Keratinocyte (primary cell): ENCODE measurements around the gene CYP26C1. TPM values are rescaled to one million over a fixed set of nuclear protein-coding genes. Genes with fewer than 3 reads are reported as not detected.

Source experiments
- DNase-seq: peaks from one replicate; pipeline ENCODE4 v3.0.0-alpha.2; 2011; ENCODE audit warnings: low read depth, missing footprints, low spot score
- FAIRE-seq: peaks from 2 replicates; lab custom pipeline; 2011; peaks lifted over from hg19 to GRCh38; lab: Jason Lieb, UNC
- H2AFZ ChIP-seq: 2 replicates; pipeline ENCODE4 v1.6.0; 2012; ENCODE audit warnings: low read length, control low read depth, inconsistent platforms; ENCODE audit not compliant: control insufficient read depth
- H3K27ac ChIP-seq: 2 replicates; pipeline ENCODE4 v1.5.1; 2011; ENCODE audit warnings: low read length; ENCODE audit not compliant: control insufficient read depth, insufficient read depth
- H3K27me3 ChIP-seq: 3 replicates; pipeline ENCODE4 v1.6.0; 2011; ENCODE audit warnings: low read length; ENCODE audit not compliant: control insufficient read depth, insufficient read depth; ENCODE audit errors: extremely low read depth
- H3K36me3 ChIP-seq, 2 experiments: 2 replicates in 1 of 2; 3 replicates in 1 of 2; pipeline ENCODE4 v1.5.1; 2011; ENCODE audit warnings: low read length in 2 of 2, mild to moderate bottlenecking in 1 of 2; ENCODE audit not compliant: control insufficient read depth in 2 of 2, insufficient read depth in 2 of 2; ENCODE audit errors: extremely low read depth in 1 of 2
- H3K4me1 ChIP-seq: 3 replicates; pipeline ENCODE4 v1.5.1; 2011; ENCODE audit warnings: low read length; ENCODE audit not compliant: control insufficient read depth, insufficient read depth; ENCODE audit errors: extremely low read depth
- H3K4me2 ChIP-seq: 3 replicates; pipeline ENCODE4 v1.6.0; 2011; ENCODE audit warnings: low read depth, low read length; ENCODE audit not compliant: control insufficient read depth, insufficient read depth; ENCODE audit errors: extremely low read depth
- H3K4me3 ChIP-seq, 3 experiments: fragments of 200-600 bp in 1 of 3; sonication (generic) in 1 of 3; 2 replicates in 2 of 3; 3 replicates in 1 of 3; pipeline ENCODE4 v1.5.1; 2011 to 2016; ENCODE audit warnings: low read length in 3 of 3, mild to moderate bottlenecking in 3 of 3, control low read depth in 2 of 3, inconsistent platforms in 1 of 3, low read depth in 1 of 3, mixed read lengths in 1 of 3, mixed run types in 1 of 3, moderate library complexity in 1 of 3; ENCODE audit not compliant: control insufficient read depth in 2 of 3, insufficient read depth in 2 of 3; ENCODE audit errors: extremely low read depth in 1 of 3
- H3K79me2 ChIP-seq: 2 replicates; pipeline ENCODE4 v1.6.0; 2012; ENCODE audit warnings: low read length; ENCODE audit not compliant: control insufficient read depth, insufficient read depth
- H3K9ac ChIP-seq: 3 replicates; pipeline ENCODE4 v1.6.0; 2011; ENCODE audit warnings: low read length; ENCODE audit not compliant: control insufficient read depth, insufficient read depth; ENCODE audit errors: extremely low read depth
- H3K9me1 ChIP-seq: 3 replicates; pipeline ENCODE4 v1.6.0; 2011; ENCODE audit warnings: low read length; ENCODE audit not compliant: control insufficient read depth, insufficient read depth; ENCODE audit errors: extremely low read depth
- H3K9me3 ChIP-seq: 2 replicates; pipeline ENCODE4 v1.5.1; 2012; ENCODE audit warnings: low read depth, low read length; ENCODE audit not compliant: control insufficient read depth
- H4K20me1 ChIP-seq: 3 replicates; pipeline ENCODE4 v1.6.0; 2011; ENCODE audit warnings: low read length; ENCODE audit not compliant: control insufficient read depth, insufficient read depth; ENCODE audit errors: extremely low read depth
- EZH2 ChIP-seq: IDR thresholded peaks from one replicate; pipeline ENCODE4 v1.6.1; 2012; ENCODE audit warnings: inconsistent platforms, mild to moderate bottlenecking, low read length, moderate library complexity
- dilution Hi-C: fragments of 300-500 bp; cut with MboI; formaldehyde crosslinking; loops from one replicate; pipeline ENCODE4 v1.7.0; 2020; ENCODE audit warnings: low sequenced_read_pairs; ENCODE audit not compliant: extremely low pct_ligation_motif_present
- polyA plus RNA-seq, 5 experiments: library from polyadenylated mRNA; depleted of rRNA in 3 of 5; stranded (reverse) in 3 of 5; stranded (forward) in 1 of 5; unstranded in 1 of 5; fragments of >200 nt; gene quantifications; 1 replicate in 1 of 5; 2 replicates in 3 of 5; 3 replicates in 1 of 5; pipeline versions ENCODE4 v1.2.1 to v1.2.3, GENCODE V29; 2011 to 2012; ENCODE audit warnings: missing spikeins in 2 of 5, low read depth in 1 of 5, low replicate concordance in 1 of 5
- TF ChIP-seq, protein P1 (sequence below), 3 experiments: IDR thresholded peaks in 1 of 3; conservative IDR thresholded peaks in 1 of 3; optimal IDR thresholded peaks in 1 of 3; 2 replicates in 2 of 3; 3 replicates in 1 of 3; pipeline versions ENCODE3 to v1.5.1; 2011; ENCODE audit warnings: low read length in 3 of 3, mild to moderate bottlenecking in 3 of 3, moderate library complexity in 2 of 3, control low read depth in 1 of 3, inconsistent platforms in 1 of 3; ENCODE audit not compliant: insufficient read depth in 2 of 3; ENCODE audit errors: extremely low read depth in 1 of 3

CYP26C1 gene
- polyA plus RNA-seq, 1 donor (not counting 4 experiments of a cell fraction or from before 2014, with no cell fraction given) = not detected

DNA sequence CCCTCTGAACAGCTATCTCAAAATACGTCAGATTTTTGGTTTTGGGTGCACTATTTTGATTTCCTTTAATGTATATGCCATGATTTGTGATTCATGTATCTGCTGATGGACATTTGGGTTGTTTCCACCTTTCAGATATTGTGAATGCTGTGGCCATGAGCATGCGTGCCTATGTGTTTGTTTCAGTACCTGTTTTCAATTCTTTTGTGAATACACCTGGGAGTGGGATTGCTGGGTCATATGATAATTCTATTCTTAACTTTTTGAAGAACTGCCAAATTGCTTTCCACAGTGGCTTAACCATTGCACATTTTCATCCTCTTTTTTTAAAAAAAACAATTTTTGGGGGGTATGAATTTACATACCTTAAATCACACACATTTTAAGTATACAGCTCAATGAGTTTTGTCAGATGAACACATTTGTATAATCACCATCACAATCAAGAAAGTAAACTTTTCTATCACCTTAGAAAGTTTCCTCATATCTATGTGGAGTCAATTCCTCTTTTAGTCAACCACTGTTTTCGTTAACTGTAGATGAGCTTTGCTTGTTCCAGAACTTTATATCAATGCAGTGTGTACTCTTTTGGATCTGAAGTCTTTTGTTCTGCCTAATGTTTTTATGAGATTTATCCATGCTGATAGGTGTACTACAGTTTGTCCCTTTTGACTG lies 50.0 kb downstream of the CYP26C1 start:
- DNase-seq (no peak), FAIRE-seq (no peak)
- no peaks in the 10 kb centered on the region for H3K9me1 ChIP-seq
- H3K27ac ChIP-seq = no peak overlapping the region
- H4K20me1 ChIP-seq = no peaks in the 10 kb centered on the region
- H3K4me2 ChIP-seq = no peak overlapping the region
- no peak overlapping the region for H3K4me3 ChIP-seq
- no peaks in the 10 kb centered on the region for H3K27me3 ChIP-seq
- H3K79me2 ChIP-seq = no peaks in the 10 kb centered on the region
- H3K9ac ChIP-seq = no peak overlapping the region
- dilution Hi-C loops = loop anchor here (25.0 kb wide), 1 partner anchor 177 kb away; no protein-coding TSS in a partner anchor
- H3K9me3 ChIP-seq = no peaks in the 10 kb centered on the region
- H2AFZ ChIP-seq = no peak overlapping the region
- H3K4me1 ChIP-seq = no peaks in the 10 kb centered on the region
- no peak for TF ChIP-seq EZH2
- TF ChIP-seq, protein P1, sequence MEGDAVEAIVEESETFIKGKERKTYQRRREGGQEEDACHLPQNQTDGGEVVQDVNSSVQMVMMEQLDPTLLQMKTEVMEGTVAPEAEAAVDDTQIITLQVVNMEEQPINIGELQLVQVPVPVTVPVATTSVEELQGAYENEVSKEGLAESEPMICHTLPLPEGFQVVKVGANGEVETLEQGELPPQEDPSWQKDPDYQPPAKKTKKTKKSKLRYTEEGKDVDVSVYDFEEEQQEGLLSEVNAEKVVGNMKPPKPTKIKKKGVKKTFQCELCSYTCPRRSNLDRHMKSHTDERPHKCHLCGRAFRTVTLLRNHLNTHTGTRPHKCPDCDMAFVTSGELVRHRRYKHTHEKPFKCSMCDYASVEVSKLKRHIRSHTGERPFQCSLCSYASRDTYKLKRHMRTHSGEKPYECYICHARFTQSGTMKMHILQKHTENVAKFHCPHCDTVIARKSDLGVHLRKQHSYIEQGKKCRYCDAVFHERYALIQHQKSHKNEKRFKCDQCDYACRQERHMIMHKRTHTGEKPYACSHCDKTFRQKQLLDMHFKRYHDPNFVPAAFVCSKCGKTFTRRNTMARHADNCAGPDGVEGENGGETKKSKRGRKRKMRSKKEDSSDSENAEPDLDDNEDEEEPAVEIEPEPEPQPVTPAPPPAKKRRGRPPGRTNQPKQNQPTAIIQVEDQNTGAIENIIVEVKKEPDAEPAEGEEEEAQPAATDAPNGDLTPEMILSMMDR (optimal IDR thresholded peaks at IDR 0.05 in 1 of 3, IDR thresholded peaks at IDR 0.05 in 1 of 3, conservative IDR thresholded peaks at IDR 0.05 in 1 of 3; ENCODE audit: extremely low read depth in 1 of 3, insufficient read depth in 2 of 3, low read length in 3 of 3) = no peak
- H3K36me3 ChIP-seq = no peaks in the 10 kb centered on the region

DNA sequence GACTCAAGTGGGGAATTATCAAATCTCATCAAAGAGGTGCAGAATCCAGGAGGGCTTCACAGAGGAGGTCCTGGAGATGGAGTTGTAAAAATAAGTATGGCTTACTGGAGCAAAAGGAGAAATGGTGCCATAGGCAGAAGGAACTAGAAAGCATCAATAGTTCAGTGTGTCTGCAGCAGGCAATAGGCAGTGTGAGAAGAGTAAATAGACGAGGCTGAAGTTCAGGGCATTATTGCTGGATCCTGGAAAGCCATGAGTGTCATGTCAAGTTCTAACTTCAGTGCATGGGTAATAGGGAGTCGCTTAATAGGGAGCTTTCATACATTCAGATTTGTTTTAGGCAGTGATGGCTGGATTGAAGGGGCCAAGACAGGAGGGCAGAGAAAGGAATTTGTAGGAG lies 52.4 kb downstream of the CYP26C1 start:
- Histone ChIP-seq H4K20me1 (no peaks in the 10 kb centered on the region), H3K9me1 (no peaks in the 10 kb centered on the region), H2AFZ (no peak overlapping the region), H3K4me1 (no peaks in the 10 kb centered on the region), H3K27ac (no peak overlapping the region), H3K36me3 (no peaks in the 10 kb centered on the region), H3K4me3 (no peak overlapping the region), H3K79me2 (no peaks in the 10 kb centered on the region), H3K27me3 (peaks cover 4% of the 10 kb centered on the region), H3K9me3 (no peaks in the 10 kb centered on the region), H3K4me2 (no peak overlapping the region), H3K9ac (no peak overlapping the region)
- no peak for TF ChIP-seq EZH2
- TF ChIP-seq, protein P1 (optimal IDR thresholded peaks at IDR 0.05 in 1 of 3, IDR thresholded peaks at IDR 0.05 in 1 of 3, conservative IDR thresholded peaks at IDR 0.05 in 1 of 3; ENCODE audit: extremely low read depth in 1 of 3, insufficient read depth in 2 of 3, low read length in 3 of 3) = no peak
- DNase-seq (no peak), FAIRE-seq (no peak)
- dilution Hi-C loops = loop anchor here (25.0 kb wide), 1 partner anchor 174 kb away; no protein-coding TSS in a partner anchor
